Effector memory CD4-positive, alpha-beta T cell (primary cell): ENCODE measurements around the gene LRRC52.

Source experiments
- DNase-seq, 3 donors: peaks; one replicate each; pipeline ENCODE4 v3.0.0-alpha.2; 2020
- H3K27ac ChIP-seq: 2 replicates; pipeline ENCODE4 v1.7.0; 2013; ENCODE audit warnings: mild to moderate bottlenecking, low read length, moderate library complexity; ENCODE audit not compliant: insufficient read depth, poor library complexity, severe bottlenecking
- H3K27me3 ChIP-seq: replicated peaks from 2 replicates; pipeline ENCODE4 v1.7.0; 2013; ENCODE audit warnings: mild to moderate bottlenecking, low read length; ENCODE audit not compliant: insufficient read depth, control insufficient read depth, poor library complexity, severe bottlenecking
- H3K36me3 ChIP-seq: 2 replicates; pipeline ENCODE4 v1.7.0; 2013; ENCODE audit warnings: mild to moderate bottlenecking, low read length, moderate library complexity; ENCODE audit not compliant: control insufficient read depth, insufficient read depth
- H3K4me1 ChIP-seq: 2 replicates; pipeline ENCODE4 v1.7.0; 2013; ENCODE audit warnings: low read length, mild to moderate bottlenecking; ENCODE audit not compliant: control insufficient read depth, insufficient read depth, poor library complexity, severe bottlenecking
- H3K4me3 ChIP-seq: 2 replicates; pipeline ENCODE4 v1.7.0; 2013; ENCODE audit warnings: low read length, low read depth, mild to moderate bottlenecking; ENCODE audit not compliant: insufficient read depth, poor library complexity, severe bottlenecking
- H3K9me3 ChIP-seq: 2 replicates; pipeline ENCODE4 v1.7.0; 2013; ENCODE audit warnings: mild to moderate bottlenecking, low read length, moderate library complexity; ENCODE audit not compliant: control insufficient read depth

LRRC52 gene

DNA sequence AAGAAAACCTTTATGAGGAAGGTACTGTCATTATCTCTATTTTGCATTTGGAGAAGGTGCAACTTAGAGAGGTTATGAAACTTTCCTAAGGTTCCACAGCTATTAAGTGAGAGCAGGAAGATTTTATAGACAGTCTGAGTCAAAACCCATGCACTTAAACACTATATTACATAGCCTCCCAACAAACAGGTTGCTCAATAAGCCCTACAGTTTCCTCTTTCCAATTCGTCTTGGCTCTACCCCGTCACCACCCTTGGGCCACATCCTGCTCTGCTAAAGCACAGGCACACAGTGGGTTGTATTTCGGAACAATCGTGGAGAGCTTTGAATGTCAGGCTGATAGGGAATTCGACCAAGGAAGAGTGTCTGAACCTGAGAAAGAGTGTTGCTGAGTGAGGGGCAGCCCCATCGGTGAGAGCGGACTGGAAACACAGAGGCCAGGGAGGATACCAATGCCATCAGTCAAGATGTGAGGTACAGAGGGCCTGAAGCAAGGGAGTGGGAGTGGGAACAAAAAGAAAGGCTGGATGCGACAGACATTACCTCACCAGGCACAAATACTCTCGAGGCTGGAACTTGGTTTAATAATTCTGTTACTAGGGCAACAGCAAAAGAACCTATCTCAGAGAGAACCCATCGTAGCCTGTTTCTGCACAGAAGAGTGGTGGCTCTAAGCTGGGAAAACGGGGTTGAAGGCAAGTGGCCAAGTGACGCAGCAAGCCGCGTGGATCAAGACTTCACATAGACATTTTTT is 6.3 kb upstream of the LRRC52 start:
- H3K36me3 ChIP-seq: no peaks in the 10 kb centered on the region
- no peak for DNase-seq
- no peaks in the 10 kb centered on the region for H3K4me1 ChIP-seq
- H3K27ac ChIP-seq: no peak overlapping the region
- no peaks in the 10 kb centered on the region for H3K27me3 ChIP-seq
- no peak overlapping the region for H3K4me3 ChIP-seq
- H3K9me3 ChIP-seq: no peaks in the 10 kb centered on the region

DNA sequence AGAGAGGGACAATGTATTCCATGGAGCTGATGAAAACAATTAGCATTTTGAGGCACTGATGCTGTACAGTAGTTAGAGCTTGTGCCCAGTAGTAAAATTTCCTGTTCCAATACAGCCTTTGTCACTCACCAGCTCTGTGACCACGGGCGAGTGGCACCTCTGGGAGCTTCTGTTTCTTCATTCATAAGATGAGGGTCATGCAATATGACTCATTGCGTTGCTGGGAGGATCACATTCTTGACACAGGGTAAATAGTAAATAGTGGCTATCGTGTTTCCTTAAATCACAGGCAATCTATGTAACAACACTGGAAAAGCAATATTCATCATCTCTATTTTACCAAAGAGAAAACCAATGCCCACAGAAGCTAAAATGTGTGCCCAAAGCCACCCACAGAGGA is 4.5 kb upstream of the LRRC52 start:
- no peaks in the 10 kb centered on the region for H3K36me3 ChIP-seq
- H3K9me3 ChIP-seq: no peaks in the 10 kb centered on the region
- H3K27me3 ChIP-seq: no peaks in the 10 kb centered on the region
- no peak overlapping the region for H3K4me3 ChIP-seq
- H3K4me1 ChIP-seq: no peaks in the 10 kb centered on the region
- DNase-seq: no peak
- no peak overlapping the region for H3K27ac ChIP-seq

GRCh38 chr1:165539908-165540307 is 3.9 kb upstream of the LRRC52 start:
- no peak for DNase-seq
- Histone ChIP-seq H3K9me3 (no peaks in the 10 kb centered on the region), H3K4me1 (no peaks in the 10 kb centered on the region), H3K27ac (no peak overlapping the region), H3K36me3 (no peaks in the 10 kb centered on the region), H3K4me3 (no peak overlapping the region), H3K27me3 (no peaks in the 10 kb centered on the region)

- Histone ChIP-seq H3K27me3 (no peaks in the 10 kb centered on the region), H3K4me1 (no peaks in the 10 kb centered on the region), H3K27ac (no peak overlapping the region), H3K36me3 (no peaks in the 10 kb centered on the region), H3K9me3 (no peaks in the 10 kb centered on the region), H3K4me3 (no peak overlapping the region)
- DNase-seq: no peak
Observed at GRCh38 chr1:165542015-165542631, 1.7 kb upstream of the LRRC52 start.

- Histone ChIP-seq H3K27me3 (no peaks in the 10 kb centered on the region), H3K36me3 (no peaks in the 10 kb centered on the region), H3K27ac (no peak overlapping the region), H3K4me3 (no peak overlapping the region), H3K4me1 (no peaks in the 10 kb centered on the region), H3K9me3 (no peaks in the 10 kb centered on the region)
- no peak for DNase-seq
Observed at GRCh38 chr1:165542647-165543046, 1.2 kb upstream of the LRRC52 start.

- Histone ChIP-seq H3K27ac (no peak overlapping the region), H3K9me3 (no peaks in the 10 kb centered on the region), H3K36me3 (no peaks in the 10 kb centered on the region), H3K27me3 (no peaks in the 10 kb centered on the region), H3K4me1 (no peaks in the 10 kb centered on the region), H3K4me3 (no peak overlapping the region)
- DNase-seq: no peak
Observed at GRCh38 chr1:165544996-165545395, 1.2 kb downstream of the LRRC52 start.

DNA sequence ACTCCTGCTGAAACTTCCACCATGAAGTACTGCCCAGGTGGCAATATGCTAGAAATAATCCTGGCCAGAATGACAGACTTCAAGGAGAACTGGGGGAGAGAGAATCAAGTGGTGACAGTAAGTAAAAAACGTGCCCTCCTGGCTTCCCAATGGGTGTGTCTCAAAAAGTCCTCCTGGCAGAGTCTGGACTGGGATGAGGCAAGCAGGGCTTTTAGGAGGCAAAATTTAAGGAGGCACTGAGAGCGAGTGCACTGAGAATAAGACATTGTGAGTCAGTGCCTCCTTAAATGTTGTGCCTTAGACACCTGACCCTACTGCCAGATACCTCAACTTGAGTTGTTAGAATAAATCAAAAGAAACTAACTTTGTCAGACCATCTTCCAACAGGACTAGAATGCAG is 2.2 kb downstream of the LRRC52 start:
- Histone ChIP-seq H3K27me3 (no peaks in the 10 kb centered on the region), H3K4me1 (no peaks in the 10 kb centered on the region), H3K9me3 (no peaks in the 10 kb centered on the region), H3K4me3 (no peak overlapping the region), H3K36me3 (no peaks in the 10 kb centered on the region), H3K27ac (no peak overlapping the region)
- no peak for DNase-seq

DNA sequence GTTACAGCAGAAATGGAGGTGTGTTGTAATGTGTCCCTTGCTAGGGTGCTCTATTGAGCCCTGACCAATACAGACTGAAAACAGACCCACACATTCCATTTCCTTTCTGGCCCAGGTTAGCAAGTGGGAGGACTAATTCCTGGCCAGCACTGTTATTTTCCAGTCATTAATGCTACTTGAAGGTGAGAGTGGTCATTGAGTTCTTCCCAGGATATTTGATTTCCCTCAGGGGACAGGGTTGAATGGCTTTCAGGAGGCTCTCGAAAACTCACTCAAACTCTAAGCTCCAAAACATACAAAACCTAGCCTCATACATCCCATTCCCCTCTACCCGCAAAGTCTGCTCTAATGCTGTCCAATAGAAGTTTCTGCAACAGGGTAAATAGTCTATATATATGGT is 6.2 kb downstream of the LRRC52 start:
- Histone ChIP-seq H3K9me3 (no peaks in the 10 kb centered on the region), H3K27me3 (no peaks in the 10 kb centered on the region), H3K4me3 (no peak overlapping the region), H3K36me3 (no peaks in the 10 kb centered on the region), H3K27ac (no peak overlapping the region), H3K4me1 (no peaks in the 10 kb centered on the region)
- no peak for DNase-seq

DNA sequence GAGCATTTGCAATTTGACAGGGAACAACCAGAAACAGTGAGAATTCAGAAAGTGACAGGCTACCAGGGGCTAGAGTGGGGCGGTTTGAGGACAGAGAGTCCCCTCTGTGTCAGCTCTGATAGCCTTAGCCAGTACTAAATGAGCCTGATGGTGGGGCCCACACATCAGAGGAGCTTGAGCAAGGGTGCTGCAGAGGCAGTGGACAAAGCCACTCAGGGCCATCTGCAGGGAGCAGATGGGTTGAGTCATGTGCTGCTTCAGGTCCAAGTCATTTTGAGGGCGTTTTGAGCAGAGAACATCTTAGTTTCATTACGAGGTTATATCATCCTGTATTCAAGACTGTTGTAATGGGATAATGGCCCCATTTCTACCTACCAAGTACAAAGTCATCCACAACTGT is 7.7 kb downstream of the LRRC52 start:
- H3K27ac ChIP-seq: no peak overlapping the region
- no peak for DNase-seq
- no peaks in the 10 kb centered on the region for H3K9me3 ChIP-seq
- H3K36me3 ChIP-seq: no peaks in the 10 kb centered on the region
- H3K4me1 ChIP-seq: no peaks in the 10 kb centered on the region
- no peaks in the 10 kb centered on the region for H3K27me3 ChIP-seq
- no peak overlapping the region for H3K4me3 ChIP-seq

GRCh38 chr1:165560883-165561656 is 17.3 kb downstream of the LRRC52 start:
- Histone ChIP-seq H3K4me3 (no peak overlapping the region), H3K9me3 (no peaks in the 10 kb centered on the region), H3K4me1 (no peaks in the 10 kb centered on the region), H3K36me3 (no peaks in the 10 kb centered on the region), H3K27me3 (peaks cover 6% of the 10 kb centered on the region), H3K27ac (no peak overlapping the region)
- no peak for DNase-seq
